ENCODE results near the gene ARL15. TPM values are rescaled to one million over a fixed set of nuclear protein-coding genes. Genes with fewer than 3 reads are reported as not detected.

ARL15 gene
- total and polyA plus RNA-seq, 2 donors (not counting 3 experiments of a cell fraction or from before 2014, with no cell fraction given) = 11.9 to 24.4 TPM

GRCh38 chr5:54347221-54347865, 37.0 kb upstream of the ARL15 start:
- H3K4me3 ChIP-seq (replicated peaks in 1 of 3; ENCODE audit: insufficient read depth in 1 of 3, low read depth in 1 of 3, low read length in 3 of 3) = no peak overlapping the region
- peaks cover 3% of the 10 kb centered on the region for H3K9me3 ChIP-seq (replicated peaks; ENCODE audit: control insufficient read depth, insufficient read depth, low read length)
- no peak overlapping the region for H3K27ac ChIP-seq (ENCODE audit: insufficient read depth, low read depth, low read length)
- H3K4me2 ChIP-seq (ENCODE audit: insufficient read depth, low read length) = no peak overlapping the region
- ChIA-PET CTCF (no interaction called here), POLR2A (no interaction called here)
- no peaks in the 10 kb centered on the region for H3K9me1 ChIP-seq (replicated peaks; ENCODE audit: control insufficient read depth, extremely low read depth, insufficient read depth, low read length)
- no peak overlapping the region for H2AFZ ChIP-seq (ENCODE audit: low read depth, low read length)
- H3K4me1 ChIP-seq (ENCODE audit: control insufficient read depth, extremely low read depth, insufficient read depth, low read length) = no peaks in the 10 kb centered on the region
- FAIRE-seq (no peak), DNase-seq (ENCODE audit: low read depth, low spot score) (no peak)
- no peaks in the 10 kb centered on the region for H4K20me1 ChIP-seq (replicated peaks; ENCODE audit: control insufficient read depth, extremely low read depth, insufficient read depth, low read length)
- H3K27me3 ChIP-seq (ENCODE audit: control insufficient read depth in 2 of 2, insufficient read depth in 2 of 2, low read length in 2 of 2) = no peaks in the 10 kb centered on the region
- intact Hi-C loops (cut with micrococcal nuclease) = no loop called here
- dilution Hi-C loops (cut with MboI; ENCODE audit: extremely low pct_ligation_motif_present, low sequenced_read_pairs) = no loop called here
- H3K9ac ChIP-seq (replicated peaks; ENCODE audit: extremely low read depth, insufficient read depth, low read length) = no peak overlapping the region
- no peaks in the 10 kb centered on the region for H3K36me3 ChIP-seq (ENCODE audit: control insufficient read depth in 2 of 2, extremely low read depth in 1 of 2, insufficient read depth in 2 of 2, low read length in 2 of 2)
- no TSS peak for BruUV-seq (replicated peaks)
- H3K79me2 ChIP-seq (ENCODE audit: control insufficient read depth, insufficient read depth, low read length) = no peaks in the 10 kb centered on the region
- no peak for TF ChIP-seq EZH2 (IDR thresholded peaks at IDR 0.05; ENCODE audit: borderline replicate concordance, low read depth, low read length, severe bottlenecking)
- no peak for TF ChIP-seq MAX (IDR thresholded peaks at IDR 0.05; ENCODE audit: insufficient read depth, insufficient read length)
- TF ChIP-seq CTCF (IDR thresholded peaks at IDR 0.05; ENCODE audit: extremely low read depth in 1 of 2, insufficient read depth in 1 of 2, low read depth in 1 of 2, low read length in 2 of 2) = no peak
- TF ChIP-seq GATA2 (IDR thresholded peaks at IDR 0.05; ENCODE audit: insufficient read depth, insufficient read length, low read depth, low read length) = no peak
- TF ChIP-seq POLR2A (IDR thresholded peaks at IDR 0.05; ENCODE audit: low read depth, low read length) = no peak
- TF ChIP-seq POLR2AphosphoS5 (IDR thresholded peaks at IDR 0.05; ENCODE audit: insufficient read depth, low read depth, low read length) = no peak
- no peak for TF ChIP-seq JUN (IDR thresholded peaks at IDR 0.05; ENCODE audit: borderline replicate concordance, insufficient read depth, insufficient read length, low read depth)
- TF ChIP-seq FOS (IDR thresholded peaks at IDR 0.05; ENCODE audit: borderline replicate concordance, insufficient read depth, low read length) = no peak
- no peak for TF ChIP-seq MYC (IDR thresholded peaks at IDR 0.05; ENCODE audit: low read depth, low read length)

Measured in endothelial cell of umbilical vein (primary cell).